Endothelial cell of umbilical vein (primary cell): ENCODE data around the gene MACO1. TPM values are rescaled to one million over a fixed set of nuclear protein-coding genes. Genes with fewer than 3 reads are reported as not detected.

ENCODE experiments used
- BruUV-seq: library from RNA; stranded (reverse); fragments of 400-500 nt; replicated peaks from 2 replicates; lab custom pipeline; 2021; lab: Mats Ljungman, UMichigan
- CTCF ChIA-PET: fragments of 300-600, 350-600 bp; sonication (Branson Sonifier 250); formaldehyde crosslinking; loops from one replicate; lab custom pipeline; 2021; ENCODE audit warnings: antibody characterized with exemption, inconsistent platforms; lab: Charles Lee
- POLR2A ChIA-PET: fragments of 300-600, 350-600 bp; sonication (Branson Sonifier 250); formaldehyde crosslinking; loops from one replicate; lab custom pipeline; 2021; ENCODE audit warnings: antibody characterized with exemption, inconsistent platforms; lab: Charles Lee
- DNase-seq: peaks from one replicate; pipeline ENCODE4 v3.0.0-alpha.2; 2011; ENCODE audit warnings: low read depth, low spot score
- FAIRE-seq: peaks from 2 replicates; lab custom pipeline; 2011; peaks lifted over from hg19 to GRCh38; lab: Jason Lieb, UNC
- H2AFZ ChIP-seq: 2 replicates; pipeline ENCODE4 v1.6.0; 2012; ENCODE audit warnings: low read depth, low read length, control low read depth, inconsistent platforms
- H3K27ac ChIP-seq: 2 replicates; pipeline ENCODE4 v1.5.1; 2011; ENCODE audit warnings: low read depth, mild to moderate bottlenecking, control low read depth, low read length, moderate library complexity; ENCODE audit not compliant: insufficient read depth
- H3K27me3 ChIP-seq, 2 experiments: 2 replicates each; pipeline versions ENCODE4 v1.6.0 to v1.6.1; 2011; ENCODE audit warnings: low read length in 2 of 2, mixed read lengths in 1 of 2; ENCODE audit not compliant: control insufficient read depth in 2 of 2, insufficient read depth in 2 of 2
- H3K36me3 ChIP-seq, 2 experiments: 2 replicates in 1 of 2; 3 replicates in 1 of 2; pipeline ENCODE4 v1.5.1; 2011; ENCODE audit warnings: low read length in 2 of 2, mild to moderate bottlenecking in 1 of 2, moderate library complexity in 1 of 2; ENCODE audit not compliant: control insufficient read depth in 2 of 2, insufficient read depth in 2 of 2; ENCODE audit errors: extremely low read depth in 1 of 2
- H3K4me1 ChIP-seq: 3 replicates; pipeline ENCODE4 v1.5.1; 2011; ENCODE audit warnings: mild to moderate bottlenecking, low read length; ENCODE audit not compliant: control insufficient read depth, insufficient read depth; ENCODE audit errors: extremely low read depth
- H3K4me2 ChIP-seq: 2 replicates; pipeline ENCODE4 v1.6.1; 2011; ENCODE audit warnings: low read length, control low read depth, mixed read lengths; ENCODE audit not compliant: insufficient read depth
- H3K4me3 ChIP-seq, 3 experiments: fragments of 200-600 bp in 1 of 3; sonication (generic), shearing (Covaris generic) in 1 of 3; replicated peaks in 1 of 3; 2 replicates each; pipeline ENCODE4 v1.5.1; 2011 to 2016; ENCODE audit warnings: control low read depth in 3 of 3, low read length in 3 of 3, mild to moderate bottlenecking in 2 of 3, inconsistent platforms in 1 of 3, low read depth in 1 of 3, moderate library complexity in 1 of 3; ENCODE audit not compliant: insufficient read depth in 1 of 3
- H3K79me2 ChIP-seq: 2 replicates; pipeline ENCODE4 v1.6.0; 2012; ENCODE audit warnings: low read length, inconsistent platforms; ENCODE audit not compliant: control insufficient read depth, insufficient read depth
- H3K9ac ChIP-seq: replicated peaks from 2 replicates; pipeline ENCODE3; 2011; ENCODE audit warnings: low read length, control low read depth; ENCODE audit not compliant: insufficient read depth; ENCODE audit errors: extremely low read depth
- H3K9me1 ChIP-seq: replicated peaks from 3 replicates; pipeline ENCODE4 v1.6.0; 2011; ENCODE audit warnings: mild to moderate bottlenecking, low read length; ENCODE audit not compliant: control insufficient read depth, insufficient read depth; ENCODE audit errors: extremely low read depth
- H3K9me3 ChIP-seq: replicated peaks from 2 replicates; pipeline ENCODE4 v1.5.1; 2012; ENCODE audit warnings: low read length, inconsistent platforms; ENCODE audit not compliant: control insufficient read depth, insufficient read depth
- H4K20me1 ChIP-seq: replicated peaks from 2 replicates; pipeline ENCODE3; 2011; ENCODE audit warnings: mild to moderate bottlenecking, low read length; ENCODE audit not compliant: control insufficient read depth, insufficient read depth; ENCODE audit errors: extremely low read depth
- EZH2 ChIP-seq: IDR thresholded peaks from 2 replicates; pipeline ENCODE4 v1.6.1; 2012; ENCODE audit warnings: borderline replicate concordance, low read depth, mild to moderate bottlenecking, moderate library complexity, low read length, inconsistent platforms; ENCODE audit not compliant: severe bottlenecking
- FOS ChIP-seq: IDR thresholded peaks from 2 replicates; pipeline ENCODE4 v1.6.1; 2011; ENCODE audit warnings: mild to moderate bottlenecking, low read length, moderate library complexity, borderline replicate concordance; ENCODE audit not compliant: insufficient read depth
- GATA2 ChIP-seq: IDR thresholded peaks from 2 replicates; pipeline ENCODE4 v1.7.0; 2011; ENCODE audit warnings: low read depth, mild to moderate bottlenecking, moderate library complexity, mixed read lengths, low read length; ENCODE audit not compliant: insufficient read length, insufficient read depth
- JUN ChIP-seq: IDR thresholded peaks from 2 replicates; pipeline ENCODE4 v1.6.1; 2011; ENCODE audit warnings: borderline replicate concordance, low read depth; ENCODE audit not compliant: insufficient read length, insufficient read depth
- MAX ChIP-seq: IDR thresholded peaks from 2 replicates; pipeline ENCODE4 v1.6.1; 2011; ENCODE audit not compliant: insufficient read depth, insufficient read length
- MYC ChIP-seq: IDR thresholded peaks from one replicate; pipeline ENCODE4 v1.6.1; 2011; ENCODE audit warnings: mild to moderate bottlenecking, low read depth, low read length
- POLR2A ChIP-seq: IDR thresholded peaks from 2 replicates; pipeline ENCODE4 v1.6.1; 2012; ENCODE audit warnings: low read depth, mild to moderate bottlenecking, control low read depth, low read length
- POLR2AphosphoS5 ChIP-seq: IDR thresholded peaks from 2 replicates; pipeline ENCODE4 v1.6.1; 2012; ENCODE audit warnings: low read depth, mild to moderate bottlenecking, control low read depth, low read length, moderate library complexity; ENCODE audit not compliant: insufficient read depth
- dilution Hi-C: fragments of 300-500 bp; cut with MboI; formaldehyde crosslinking; loops from one replicate; pipeline ENCODE4 v1.15.0; 2019; ENCODE audit warnings: low sequenced_read_pairs; ENCODE audit not compliant: extremely low pct_ligation_motif_present
- intact Hi-C: fragments of 100-400 bp; cut with micrococcal nuclease; formaldehyde crosslinking; loops from one replicate; pipeline ENCODE4 v1.10.0; 2022
- polyA plus RNA-seq, 4 experiments: library from polyadenylated mRNA; depleted of rRNA in 3 of 4; stranded (reverse) in 3 of 4; unstranded in 1 of 4; fragments of >200 nt; gene quantifications; 2 replicates each; pipeline versions ENCODE4 v1.2.1 to v1.2.3, GENCODE V29; 2011 to 2012; ENCODE audit warnings: missing spikeins in 1 of 4
- total RNA-seq: library from RNA; stranded (reverse); gene quantifications from 2 replicates; pipeline ENCODE4 v1.2.3, GENCODE V29; 2021
- TF ChIP-seq, protein P1 (sequence below), 2 donors: IDR thresholded peaks; 1 replicate in 1 of 2; 2 replicates in 1 of 2; pipeline ENCODE4 v1.5.1; 2011; ENCODE audit warnings: low read length in 2 of 2, mild to moderate bottlenecking in 2 of 2, moderate library complexity in 2 of 2, control low read depth in 1 of 2, inconsistent platforms in 1 of 2, low read depth in 1 of 2; ENCODE audit not compliant: insufficient read depth in 1 of 2; ENCODE audit errors: extremely low read depth in 1 of 2

Gene MACO1
- total and polyA plus RNA-seq, 2 donors (not counting 3 experiments of a cell fraction or from before 2014, with no cell fraction given), result 7.7 to 24.4 TPM

DNA sequence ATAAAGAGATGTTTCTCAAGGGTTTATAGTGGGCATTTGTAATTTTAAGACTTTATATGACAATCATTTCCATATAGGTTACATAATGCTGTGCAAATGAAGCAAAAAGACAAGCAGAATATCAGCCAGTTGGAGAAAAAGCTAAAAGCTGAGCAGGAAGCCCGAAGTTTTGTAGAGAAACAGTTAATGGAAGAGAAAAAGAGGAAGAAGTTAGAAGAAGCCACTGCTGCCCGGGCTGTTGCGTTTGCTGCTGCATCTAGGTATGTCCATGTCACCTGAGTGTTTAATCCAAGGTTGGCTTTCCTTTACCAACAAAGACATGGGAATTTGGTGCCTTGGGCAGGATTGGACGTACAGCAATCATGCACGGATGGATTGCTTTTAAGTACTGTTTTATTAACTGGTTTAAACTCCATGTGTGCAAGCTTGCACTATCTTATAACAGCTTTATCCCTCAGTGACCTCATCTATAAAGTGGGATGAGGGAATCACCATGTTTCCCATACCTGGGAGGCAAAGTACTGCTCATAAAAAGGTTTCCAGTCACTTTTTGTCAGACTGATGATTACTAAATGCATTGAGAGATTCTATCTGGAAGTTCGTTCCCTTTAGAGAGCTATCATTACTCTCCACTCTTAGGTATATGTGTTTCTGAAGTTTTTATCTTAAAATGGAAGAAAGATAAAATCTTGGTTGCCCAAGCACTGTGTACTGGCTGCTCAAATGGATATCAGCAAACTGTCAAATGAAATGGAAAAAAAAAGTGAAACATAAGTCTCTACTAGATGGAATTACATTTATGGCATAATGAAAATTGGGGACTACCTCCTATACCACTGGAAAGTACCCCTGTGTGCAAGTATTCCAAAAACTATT, 55.1 kb downstream of the MACO1 start:
- Histone ChIP-seq H3K9ac (no peak overlapping the region), H3K9me1 (no peaks in the 10 kb centered on the region), H2AFZ (no peak overlapping the region), H3K4me2 (no peak overlapping the region), H3K9me3 (no peaks in the 10 kb centered on the region), H3K79me2 (peaks cover 10% of the 10 kb centered on the region), H3K4me1 (no peaks in the 10 kb centered on the region), H3K27ac (no peak overlapping the region), H3K4me3 (no peak overlapping the region), H4K20me1 (no peaks in the 10 kb centered on the region), H3K27me3 (no peaks in the 10 kb centered on the region), H3K36me3 (peaks cover 0 to 9% of the 10 kb centered on the region in 2 experiments)
- intact Hi-C loops (loop anchor here (5.0 kb wide), 1 partner anchor 53 kb away; the partner anchor contains the start of gene MACO1), dilution Hi-C loops (no loop called here)
- no TSS peak for BruUV-seq
- CTCF ChIA-PET, result interaction anchor here (0.9 to 2.4 kb wide), 5 partner anchors 10 to 44 kb away, joined by 3 to 10 read pairs (median 4); no protein-coding TSS in a partner anchor
- POLR2A ChIA-PET, result interaction anchor here (0.6 kb wide), 1 partner anchor 33 kb away, joined by 3 read pairs; no protein-coding TSS in a partner anchor
- TF ChIP-seq POLR2A (no peak), GATA2 (no peak), MYC (no peak), EZH2 (no peak), JUN (no peak), FOS (no peak), POLR2AphosphoS5 (no peak), MAX (no peak)
- TF ChIP-seq, protein P1, sequence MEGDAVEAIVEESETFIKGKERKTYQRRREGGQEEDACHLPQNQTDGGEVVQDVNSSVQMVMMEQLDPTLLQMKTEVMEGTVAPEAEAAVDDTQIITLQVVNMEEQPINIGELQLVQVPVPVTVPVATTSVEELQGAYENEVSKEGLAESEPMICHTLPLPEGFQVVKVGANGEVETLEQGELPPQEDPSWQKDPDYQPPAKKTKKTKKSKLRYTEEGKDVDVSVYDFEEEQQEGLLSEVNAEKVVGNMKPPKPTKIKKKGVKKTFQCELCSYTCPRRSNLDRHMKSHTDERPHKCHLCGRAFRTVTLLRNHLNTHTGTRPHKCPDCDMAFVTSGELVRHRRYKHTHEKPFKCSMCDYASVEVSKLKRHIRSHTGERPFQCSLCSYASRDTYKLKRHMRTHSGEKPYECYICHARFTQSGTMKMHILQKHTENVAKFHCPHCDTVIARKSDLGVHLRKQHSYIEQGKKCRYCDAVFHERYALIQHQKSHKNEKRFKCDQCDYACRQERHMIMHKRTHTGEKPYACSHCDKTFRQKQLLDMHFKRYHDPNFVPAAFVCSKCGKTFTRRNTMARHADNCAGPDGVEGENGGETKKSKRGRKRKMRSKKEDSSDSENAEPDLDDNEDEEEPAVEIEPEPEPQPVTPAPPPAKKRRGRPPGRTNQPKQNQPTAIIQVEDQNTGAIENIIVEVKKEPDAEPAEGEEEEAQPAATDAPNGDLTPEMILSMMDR (IDR thresholded peaks at IDR 0.05; ENCODE audit: extremely low read depth in 1 of 2, insufficient read depth in 1 of 2, low read depth in 1 of 2, low read length in 2 of 2), result no peak
- DNase-seq, result no peak
- FAIRE-seq, result no peak
